Ascending aorta (tissue), 2 donors: Measurements from ENCODE around the gene XXYLT1. TPM values are rescaled to one million over a fixed set of nuclear protein-coding genes. Genes with fewer than 3 reads are reported as not detected.
"Not testable (repeated sequence)": the region's sequence is repeated elsewhere in the genome, so short reads cannot be mapped to it uniquely, and the experiment has no call there.

Source experiments
- DNase-seq, 2 donors: peaks; one replicate each; pipeline ENCODE4 v3.0.0-alpha.2; 2019; ENCODE audit warnings: low spot score in 2 of 2
- H3K27ac ChIP-seq, 2 donors: fragments of 200-600 bp; sonication (generic); one replicate each; pipeline ENCODE4 v1.5.1; 2016 to 2017; ENCODE audit warnings: mild to moderate bottlenecking in 1 of 2
- H3K27me3 ChIP-seq: fragments of 200-600 bp; sonication (generic); one replicate; pipeline ENCODE4 v1.5.1; 2017
- H3K36me3 ChIP-seq, 2 donors: fragments of 200-600 bp; sonication (generic); one replicate each; pipeline ENCODE4 v1.5.1; 2016
- H3K4me1 ChIP-seq, 2 donors: fragments of 200-600 bp; sonication (generic); one replicate each; pipeline ENCODE4 v1.5.1; 2016 to 2017; ENCODE audit warnings: mild to moderate bottlenecking in 1 of 2
- H3K4me3 ChIP-seq, 2 donors: fragments of 200-600 bp; sonication (generic); one replicate each; pipeline ENCODE4 v1.5.1; 2016 to 2017; ENCODE audit warnings: mild to moderate bottlenecking in 1 of 2
- H3K9me3 ChIP-seq, 2 donors: fragments of 200-600 bp; sonication (generic); one replicate each; pipeline ENCODE4 v1.5.1; 2016
- intact Hi-C: fragments of 100-400 bp; cut with DNase I; formaldehyde crosslinking; loops from one replicate; pipeline ENCODE4 v1.15.1; 2023
- total RNA-seq: library from RNA; depleted of rRNA; stranded (reverse); fragments of >200 nt; gene quantifications from one replicate; pipeline ENCODE4 v1.1.0, GENCODE V29; 2016
- TF ChIP-seq, protein P1 (sequence below), 3 experiments: fragments of 200-600 bp in 2 of 3; fragments of 450-650 bp in 1 of 3; sonication (generic) in 2 of 3; IDR thresholded peaks; one replicate each; pipeline ENCODE4 v1.5.1; 2016 to 2019; ENCODE audit warnings: antibody characterized with exemption in 3 of 3, mild to moderate bottlenecking in 1 of 3, moderate library complexity in 1 of 3

Gene XXYLT1
- total RNA-seq, 1 donor from 2014 or later: 41.0 TPM

DNA sequence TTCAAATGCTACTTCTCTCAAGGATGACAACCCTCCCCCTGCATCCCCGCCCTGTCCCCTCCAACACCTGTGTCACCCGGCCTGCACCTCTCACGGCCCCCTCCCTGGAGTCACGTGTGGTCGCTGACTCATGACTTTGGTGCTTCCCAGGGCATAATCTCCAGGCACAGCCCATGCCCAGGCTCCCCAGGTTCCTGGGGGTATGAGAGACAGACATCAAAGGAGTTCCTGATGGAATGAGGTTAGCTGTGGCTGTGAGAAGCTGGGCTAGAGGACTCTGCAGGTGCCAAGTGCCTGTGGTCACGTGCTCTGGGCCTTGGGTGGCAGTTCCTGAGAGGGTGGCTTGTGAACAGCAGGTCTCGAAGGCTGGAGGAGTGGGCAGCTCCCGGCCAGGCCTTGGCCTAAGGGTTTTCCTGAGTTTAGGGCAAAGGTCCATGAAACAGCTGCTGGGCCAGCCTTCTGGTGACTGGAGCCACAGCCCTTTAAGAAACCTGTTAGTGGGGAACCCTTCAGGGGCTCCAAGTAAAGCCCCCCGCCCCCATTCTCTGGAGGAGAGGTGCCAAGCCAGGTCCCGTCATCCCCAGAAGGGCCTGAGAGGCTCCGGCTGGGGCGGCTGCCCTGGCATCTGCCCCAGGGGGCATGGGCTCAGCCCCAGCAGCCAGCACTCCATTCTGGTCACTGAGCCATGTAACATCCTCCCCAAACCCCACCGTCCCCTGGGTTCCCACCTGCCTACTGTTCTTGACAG is 230.0 kb downstream of the XXYLT1 start:
- no peak overlapping the region for H3K27ac ChIP-seq
- intact Hi-C loops: no loop called here
- H3K27me3 ChIP-seq: no peaks in the 10 kb centered on the region
- peaks cover 0 to 2% of the 10 kb centered on the region in 2 donors for H3K9me3 ChIP-seq
- no peak overlapping the region for H3K4me3 ChIP-seq
- H3K4me1 ChIP-seq: no peaks in the 10 kb centered on the region
- TF ChIP-seq, protein P1, sequence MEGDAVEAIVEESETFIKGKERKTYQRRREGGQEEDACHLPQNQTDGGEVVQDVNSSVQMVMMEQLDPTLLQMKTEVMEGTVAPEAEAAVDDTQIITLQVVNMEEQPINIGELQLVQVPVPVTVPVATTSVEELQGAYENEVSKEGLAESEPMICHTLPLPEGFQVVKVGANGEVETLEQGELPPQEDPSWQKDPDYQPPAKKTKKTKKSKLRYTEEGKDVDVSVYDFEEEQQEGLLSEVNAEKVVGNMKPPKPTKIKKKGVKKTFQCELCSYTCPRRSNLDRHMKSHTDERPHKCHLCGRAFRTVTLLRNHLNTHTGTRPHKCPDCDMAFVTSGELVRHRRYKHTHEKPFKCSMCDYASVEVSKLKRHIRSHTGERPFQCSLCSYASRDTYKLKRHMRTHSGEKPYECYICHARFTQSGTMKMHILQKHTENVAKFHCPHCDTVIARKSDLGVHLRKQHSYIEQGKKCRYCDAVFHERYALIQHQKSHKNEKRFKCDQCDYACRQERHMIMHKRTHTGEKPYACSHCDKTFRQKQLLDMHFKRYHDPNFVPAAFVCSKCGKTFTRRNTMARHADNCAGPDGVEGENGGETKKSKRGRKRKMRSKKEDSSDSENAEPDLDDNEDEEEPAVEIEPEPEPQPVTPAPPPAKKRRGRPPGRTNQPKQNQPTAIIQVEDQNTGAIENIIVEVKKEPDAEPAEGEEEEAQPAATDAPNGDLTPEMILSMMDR (IDR thresholded peaks at IDR 0.05): no peak
- peak in 1 of 2 donors; percentile 43 for DNase-seq
- H3K36me3 ChIP-seq: no peaks in the 10 kb centered on the region

DNA sequence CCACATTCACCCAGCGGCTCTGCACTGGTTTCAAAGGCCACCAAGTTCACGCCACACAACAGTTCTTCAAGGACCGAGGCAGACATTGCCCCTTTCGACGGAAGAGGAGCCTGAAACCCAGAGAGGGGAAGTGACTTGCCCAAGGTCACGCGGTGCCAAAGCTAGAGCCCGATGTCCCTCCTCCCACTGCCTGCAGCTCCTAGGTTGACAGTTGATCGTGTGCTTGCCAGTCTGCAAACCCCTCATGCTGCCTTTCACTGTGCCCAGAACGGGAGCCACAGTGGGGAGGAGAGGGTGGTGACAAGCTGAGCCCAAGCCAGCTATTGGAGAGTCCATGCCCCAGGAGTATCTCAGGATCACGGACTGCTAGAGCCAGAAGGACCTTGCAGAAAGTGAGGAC is 230.9 kb downstream of the XXYLT1 start:
- intact Hi-C loops: no loop called here
- Histone ChIP-seq H3K27ac (no peak overlapping the region), H3K4me1 (no peaks in the 10 kb centered on the region), H3K27me3 (no peaks in the 10 kb centered on the region), H3K4me3 (no peak overlapping the region), H3K9me3 (peaks cover 0 to 2% of the 10 kb centered on the region in 2 donors), H3K36me3 (no peaks in the 10 kb centered on the region)
- TF ChIP-seq, protein P1 (IDR thresholded peaks at IDR 0.05): no peak
- peak in 1 of 2 donors; percentile 48 for DNase-seq

DNA sequence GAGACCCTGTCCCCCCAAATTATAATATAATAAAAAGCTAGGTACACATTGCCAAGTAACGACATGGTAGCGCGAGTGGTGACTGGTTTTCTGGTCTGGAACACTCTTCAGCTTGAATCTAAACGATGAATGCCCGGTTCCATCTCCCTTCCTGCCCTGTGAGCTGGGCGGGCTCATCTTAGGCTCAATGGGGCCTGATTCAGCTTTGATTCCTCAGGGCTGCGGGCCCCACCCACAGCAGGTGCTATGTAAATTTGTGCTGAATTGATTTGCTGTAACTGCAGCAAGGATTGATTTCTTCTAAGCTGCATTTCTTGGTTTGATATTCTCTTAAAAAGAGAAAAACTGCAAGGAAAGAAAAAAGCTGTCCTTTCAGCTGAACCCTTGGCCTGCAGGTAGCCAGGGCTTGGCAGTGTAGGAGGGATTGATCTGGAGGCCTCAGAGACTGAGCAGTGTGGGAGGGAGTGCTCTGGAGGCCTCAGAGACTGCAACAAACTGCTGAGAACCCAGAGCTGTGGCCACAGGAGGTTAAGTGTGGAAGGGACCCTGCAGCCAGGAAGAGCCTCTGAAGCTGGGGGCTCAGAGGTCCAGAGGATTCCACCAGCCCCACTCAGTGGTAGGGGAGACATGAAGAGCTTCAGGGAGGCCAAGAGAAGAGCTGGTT is 231.6 kb downstream of the XXYLT1 start:
- intact Hi-C loops: no loop called here
- Histone ChIP-seq H3K4me3 (no peak overlapping the region), H3K27me3 (no peaks in the 10 kb centered on the region), H3K27ac (no peak overlapping the region), H3K36me3 (no peaks in the 10 kb centered on the region), H3K9me3 (peaks cover 0 to 2% of the 10 kb centered on the region in 2 donors), H3K4me1 (no peaks in the 10 kb centered on the region)
- TF ChIP-seq, protein P1 (IDR thresholded peaks at IDR 0.05): no peak
- DNase-seq: peak in 1 of 2 donors; percentile 42

DNA sequence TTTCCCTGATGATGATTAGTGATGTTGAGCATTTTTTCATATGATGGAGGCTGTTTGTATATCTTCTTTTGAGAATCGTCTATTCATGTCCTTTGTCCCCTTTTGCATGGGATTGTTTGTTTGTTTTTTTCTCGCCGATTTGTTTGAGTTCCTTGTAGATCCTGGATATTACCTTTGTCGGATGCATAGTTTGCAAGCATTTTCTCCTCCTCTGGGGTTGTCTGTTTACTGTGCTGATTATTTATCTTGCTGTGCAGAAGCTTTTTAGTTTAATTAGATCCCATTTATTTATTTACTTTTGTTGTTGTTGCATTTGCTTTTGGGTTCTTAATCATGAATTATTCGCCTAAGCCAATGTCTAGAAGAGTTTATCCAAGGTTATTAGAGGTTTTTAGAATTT is 232.8 kb downstream of the XXYLT1 start:
- intact Hi-C loops: no loop called here
- Histone ChIP-seq H3K36me3 (no peaks in the 10 kb centered on the region), H3K27ac (no peak overlapping the region), H3K4me1 (no peaks in the 10 kb centered on the region), H3K9me3 (peaks cover 0 to 2% of the 10 kb centered on the region in 2 donors), H3K4me3 (no peak overlapping the region), H3K27me3 (no peaks in the 10 kb centered on the region)
- TF ChIP-seq, protein P1 (IDR thresholded peaks at IDR 0.05): no peak
- DNase-seq: no peak

DNA sequence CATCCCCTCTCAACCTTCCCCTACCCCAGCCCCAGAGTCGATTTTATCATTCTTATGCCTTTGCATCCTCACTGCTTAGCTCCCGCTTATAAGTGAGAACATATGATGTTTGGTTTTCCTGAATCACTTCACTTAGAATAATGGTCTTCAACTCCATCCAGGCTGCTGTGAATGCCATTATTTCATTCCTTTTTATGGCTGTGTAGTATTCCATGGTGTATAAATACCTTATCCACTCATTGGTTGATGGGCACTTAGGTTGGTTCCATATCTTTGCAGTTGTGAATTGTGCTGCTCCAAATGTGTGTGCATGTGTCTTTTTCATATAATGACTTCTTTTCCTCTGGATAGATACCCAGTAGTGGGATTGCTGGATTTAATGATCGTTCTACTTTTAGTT is 233.4 kb downstream of the XXYLT1 start:
- H3K27ac ChIP-seq, intact Hi-C loops, H3K36me3 ChIP-seq, H3K4me3 ChIP-seq, DNase-seq, H3K4me1 ChIP-seq, H3K9me3 ChIP-seq, H3K27me3 ChIP-seq: not testable (repeated sequence)

DNA sequence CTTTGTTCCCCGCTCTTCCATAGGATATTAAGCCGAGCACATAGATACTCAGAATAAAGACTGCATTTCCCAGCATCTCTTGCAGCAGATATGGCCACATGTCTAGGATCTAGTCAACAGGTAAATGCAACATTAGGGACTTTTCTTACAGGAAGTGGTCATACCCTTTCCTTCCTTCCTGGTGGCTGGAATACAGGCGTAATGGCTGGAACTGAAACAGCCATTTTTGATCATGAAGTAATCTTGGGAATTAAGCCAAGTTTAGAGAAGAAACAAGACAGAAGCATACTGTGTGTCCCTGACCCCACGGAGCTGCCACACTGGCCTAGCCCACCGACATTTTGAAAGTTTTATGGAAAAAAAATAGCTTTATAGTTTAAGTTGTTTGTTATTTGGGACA is 234.0 kb downstream of the XXYLT1 start:
- no peak for DNase-seq
- no peaks in the 10 kb centered on the region for H3K4me1 ChIP-seq
- H3K27ac ChIP-seq: no peak overlapping the region
- H3K27me3 ChIP-seq: no peaks in the 10 kb centered on the region
- TF ChIP-seq, protein P1 (IDR thresholded peaks at IDR 0.05): no peak
- intact Hi-C loops: no loop called here
- H3K9me3 ChIP-seq: peaks cover 0 to 2% of the 10 kb centered on the region in 2 donors
- H3K4me3 ChIP-seq: no peak overlapping the region
- no peaks in the 10 kb centered on the region for H3K36me3 ChIP-seq
